Naive B cell (primary cell): ENCODE results near the gene ALK. TPM values are rescaled to one million over a fixed set of nuclear protein-coding genes. Genes with fewer than 3 reads are reported as not detected.

Experiments
- ATAC-seq, 2 donors: fragments of 150-1000 bp; cut with Tn5 transposase; 2 replicates each; pipeline ENCODE4 v1.10.0; 2021; ENCODE audit warnings: low read depth in 2 of 2, mild to moderate bottlenecking in 2 of 2, moderate library complexity in 2 of 2
- DNase-seq: peaks from one replicate; pipeline ENCODE4 v3.0.0; 2022
- H3K27ac Mint-ChIP-seq, 6 donors: one replicate each; pipeline ENCODE4 v1.8.0; 2020 to 2022; ENCODE audit warnings: mild to moderate bottlenecking in 6 of 6, mixed read lengths in 6 of 6, moderate library complexity in 5 of 6, inconsistent platforms in 2 of 6
- H3K27me3 Mint-ChIP-seq, 3 donors: one replicate each; pipeline ENCODE4 v1.8.0; 2021 to 2022; ENCODE audit warnings: mixed read lengths in 3 of 3, mild to moderate bottlenecking in 1 of 3
- H3K36me3 Mint-ChIP-seq, 2 donors: one replicate each; pipeline ENCODE4 v1.8.0; 2020 to 2022; ENCODE audit warnings: mixed read lengths in 2 of 2, inconsistent platforms in 1 of 2, mild to moderate bottlenecking in 1 of 2
- H3K4me1 Mint-ChIP-seq, 3 donors: one replicate each; pipeline ENCODE4 v1.8.0; 2020 to 2022; ENCODE audit warnings: mixed read lengths in 3 of 3, inconsistent platforms in 1 of 3, mild to moderate bottlenecking in 1 of 3, moderate library complexity in 1 of 3
- H3K4me3 Mint-ChIP-seq, 8 donors: one replicate each; pipeline ENCODE4 v1.8.0; 2020 to 2022; ENCODE audit warnings: mild to moderate bottlenecking in 8 of 8, mixed read lengths in 8 of 8, moderate library complexity in 8 of 8, inconsistent platforms in 2 of 8
- H3K9me3 Mint-ChIP-seq, 7 donors: one replicate each; pipeline ENCODE4 v1.8.0; 2020 to 2022; ENCODE audit warnings: mixed read lengths in 7 of 7, mild to moderate bottlenecking in 5 of 7, inconsistent platforms in 2 of 7, moderate library complexity in 1 of 7
- polyA plus RNA-seq, 6 donors: library from polyadenylated mRNA; unstranded; fragments of 300-500 nt; fragmentation: Illumina TruSeq; gene quantifications; one replicate each; pipeline ENCODE4 v1.2.3, GENCODE V29; 2021; ENCODE audit warnings: low read depth in 6 of 6

Gene ALK
- polyA plus RNA-seq, 6 donors from 2014 or later: not detected

DNA sequence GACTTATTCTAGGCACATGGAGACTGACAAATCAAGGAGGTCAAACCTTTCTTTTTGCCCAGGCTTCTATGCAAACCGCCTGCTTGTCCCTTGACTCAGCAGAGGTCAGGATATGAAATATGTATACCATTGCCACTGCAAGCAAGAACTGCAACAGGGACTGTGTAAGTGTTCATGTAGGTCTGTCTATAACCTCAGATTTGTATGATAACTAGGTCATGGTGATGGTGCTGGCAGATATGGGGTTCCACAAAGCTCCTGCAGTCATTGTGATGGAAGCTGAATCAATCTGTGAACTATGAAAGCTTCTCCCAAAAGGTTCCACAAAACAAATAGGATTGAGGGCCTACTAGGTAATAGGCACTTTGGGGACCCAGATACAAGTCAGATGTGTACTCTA is 489.9 kb downstream of the ALK start:
- ATAC-seq: no peak
- Mint-ChIP-seq H3K27ac (no peak overlapping the region), H3K9me3 (peaks cover 0 to 5% (median 0%) of the 10 kb centered on the region in 7 donors), H3K4me3 (no peak overlapping the region), H3K36me3 (no peaks in the 10 kb centered on the region), H3K4me1 (no peaks in the 10 kb centered on the region), H3K27me3 (no peaks in the 10 kb centered on the region)
- DNase-seq: no peak

DNA sequence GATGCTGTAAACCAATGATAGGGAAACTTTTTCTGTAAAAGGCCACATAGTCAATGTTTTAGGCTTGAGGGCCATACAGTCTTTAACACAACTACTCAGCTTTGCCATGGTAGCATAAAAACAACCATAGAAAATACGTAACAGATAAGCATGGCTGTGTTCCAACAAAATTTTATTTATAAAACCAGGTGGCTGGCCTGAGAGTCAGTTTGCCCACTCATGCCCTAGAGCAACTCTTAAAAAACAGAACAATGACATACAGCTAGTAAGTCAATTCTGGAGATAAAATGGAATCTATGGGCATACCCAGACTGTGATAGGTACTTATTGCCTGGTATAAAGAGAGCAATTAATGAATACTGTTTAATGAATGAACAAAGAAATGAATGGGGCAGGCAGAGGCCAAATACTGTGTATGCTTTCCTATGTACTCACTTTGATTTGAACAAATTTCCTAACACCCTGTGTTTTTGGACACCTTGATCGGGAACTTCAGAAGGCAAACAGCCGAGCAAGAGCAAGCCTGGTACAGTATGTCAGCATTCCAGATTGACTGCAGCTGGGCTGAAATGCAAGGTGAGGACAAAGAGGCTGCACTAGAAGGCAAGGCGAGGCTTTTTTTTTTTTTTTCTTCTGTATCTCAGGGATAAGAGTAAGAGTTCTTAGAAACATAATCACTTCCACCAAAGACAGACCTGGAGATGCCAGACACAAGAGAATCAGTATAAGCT is 490.8 kb downstream of the ALK start:
- ATAC-seq (no peak), DNase-seq (no peak)
- H3K36me3 Mint-ChIP-seq: no peaks in the 10 kb centered on the region
- no peak overlapping the region for H3K4me3 Mint-ChIP-seq
- H3K27me3 Mint-ChIP-seq: no peaks in the 10 kb centered on the region
- H3K27ac Mint-ChIP-seq: no peak overlapping the region
- H3K4me1 Mint-ChIP-seq: no peaks in the 10 kb centered on the region
- H3K9me3 Mint-ChIP-seq: peaks cover 0 to 13% (median 0%) of the 10 kb centered on the region in 7 donors

DNA sequence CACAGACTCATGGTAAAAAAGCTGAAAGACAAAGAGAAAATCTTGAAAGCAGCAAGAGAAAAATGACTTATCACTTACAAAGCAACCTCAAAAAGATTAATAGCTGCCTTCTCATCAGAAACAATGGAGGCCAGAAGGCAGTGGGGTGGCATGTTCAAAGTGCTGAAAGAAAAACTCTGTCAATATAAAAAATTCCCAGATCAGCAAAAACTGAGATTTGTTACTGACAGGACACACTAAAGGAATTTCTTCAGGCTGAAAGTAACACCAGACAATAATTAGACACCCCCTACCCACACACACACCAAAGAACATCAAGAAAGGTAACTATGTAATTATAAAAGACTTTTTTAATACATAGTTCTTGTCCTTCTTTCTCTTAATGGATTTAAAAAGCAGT is 495.0 kb downstream of the ALK start:
- no peak overlapping the region for H3K27ac Mint-ChIP-seq
- H3K4me3 Mint-ChIP-seq: no peak overlapping the region
- H3K9me3 Mint-ChIP-seq: peaks cover 0 to 15% (median 0%) of the 10 kb centered on the region in 7 donors
- ATAC-seq: no peak
- no peaks in the 10 kb centered on the region for H3K36me3 Mint-ChIP-seq
- no peak for DNase-seq
- peaks cover 0 to 6% (median 4%) of the 10 kb centered on the region in 3 donors for H3K27me3 Mint-ChIP-seq
- no peaks in the 10 kb centered on the region for H3K4me1 Mint-ChIP-seq

- DNase-seq (no peak), ATAC-seq (no peak)
- no peaks in the 10 kb centered on the region for H3K4me1 Mint-ChIP-seq
- H3K4me3 Mint-ChIP-seq: no peak overlapping the region
- H3K9me3 Mint-ChIP-seq: peaks cover 0 to 15% (median 0%) of the 10 kb centered on the region in 7 donors
- H3K36me3 Mint-ChIP-seq: no peaks in the 10 kb centered on the region
- H3K27ac Mint-ChIP-seq: no peak overlapping the region
- H3K27me3 Mint-ChIP-seq: peaks cover 0 to 6% (median 4%) of the 10 kb centered on the region in 3 donors
Measured at GRCh38 chr2:29425866-29426265, 495.5 kb downstream of the ALK start.

DNA sequence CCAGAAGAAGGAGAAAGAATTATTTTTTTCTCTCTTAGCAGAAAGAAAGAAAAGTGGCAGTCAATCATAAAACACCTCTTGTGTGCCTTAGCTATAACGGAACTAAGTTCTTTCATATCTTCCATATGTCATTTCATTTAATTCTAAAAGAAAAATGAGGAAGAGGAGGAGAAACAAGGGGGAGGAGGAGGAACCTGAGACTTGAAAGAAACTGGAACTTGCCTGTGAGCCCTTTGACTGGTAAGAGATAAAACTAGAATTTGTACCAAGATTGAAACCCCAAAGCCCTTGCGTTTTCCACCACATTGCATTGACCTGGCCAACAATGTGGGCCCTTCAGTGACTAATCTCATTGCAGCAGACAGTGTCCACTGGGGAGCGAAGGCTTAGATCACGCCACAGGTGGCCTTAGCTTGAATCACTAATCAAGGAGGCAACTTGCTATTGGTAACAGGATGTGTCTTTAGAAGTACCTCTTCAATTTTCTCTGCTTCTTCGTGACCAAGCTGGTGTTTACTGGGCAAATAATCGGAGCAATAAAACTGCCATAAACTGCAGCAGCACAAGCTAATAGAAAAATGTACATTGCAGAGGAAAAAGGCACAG is 498.2 kb downstream of the ALK start:
- Mint-ChIP-seq H3K9me3 (peaks cover 0 to 15% (median 0%) of the 10 kb centered on the region in 7 donors), H3K4me1 (no peaks in the 10 kb centered on the region), H3K36me3 (no peaks in the 10 kb centered on the region), H3K27ac (no peak overlapping the region), H3K27me3 (peaks cover 5 to 15% (median 9%) of the 10 kb centered on the region in 3 donors), H3K4me3 (no peak overlapping the region)
- DNase-seq: no peak
- ATAC-seq: no peak

DNA sequence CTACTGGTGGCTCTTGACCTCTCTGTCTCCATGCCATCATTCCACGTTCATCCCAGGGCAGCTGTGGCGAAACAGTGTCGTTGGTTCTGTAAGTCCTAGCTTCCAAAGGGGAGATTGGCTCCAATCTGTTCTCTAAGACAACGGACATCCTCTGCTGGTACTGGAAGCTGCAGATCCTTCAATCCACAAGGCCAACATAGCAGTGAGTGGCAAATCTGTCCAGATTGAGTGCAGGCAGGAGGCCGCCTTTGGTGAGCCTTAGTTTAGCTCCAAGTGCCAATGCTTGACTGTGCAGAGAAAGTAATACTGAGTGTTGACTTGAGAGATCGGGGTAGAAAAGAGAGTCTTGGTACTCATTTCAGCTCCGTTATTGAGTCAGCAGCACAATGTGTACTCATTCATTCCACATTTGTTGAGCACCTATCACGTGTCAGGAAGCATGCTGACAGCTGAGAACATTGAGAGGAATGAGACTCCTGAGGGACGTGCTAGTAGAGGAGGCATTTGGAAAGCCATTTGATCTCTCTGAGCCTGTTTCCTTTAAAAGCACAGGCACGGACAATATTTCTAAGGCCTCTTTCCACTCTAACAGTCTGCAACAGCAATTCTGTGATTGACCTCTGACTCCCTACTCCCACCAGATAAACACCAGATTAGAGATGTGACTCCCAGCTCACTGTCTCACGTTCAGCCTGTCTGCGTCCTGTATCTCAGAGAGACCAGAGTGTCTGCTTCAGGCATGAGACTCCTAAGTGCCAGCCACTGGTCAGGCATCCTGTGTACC is 500.2 kb downstream of the ALK start:
- H3K27ac Mint-ChIP-seq: no peak overlapping the region
- no peak overlapping the region for H3K4me3 Mint-ChIP-seq

GRCh38 chr2:29420464-29420863 is 500.9 kb downstream of the ALK start:
- DNase-seq: no peak
- H3K27me3 Mint-ChIP-seq: peaks cover 5 to 15% (median 9%) of the 10 kb centered on the region in 3 donors

More for the DNA sequence above, 500.2 kb downstream of the ALK start:
- no peak for ATAC-seq
- H3K27me3 Mint-ChIP-seq: peaks cover 5 to 15% (median 9%) of the 10 kb centered on the region in 3 donors
- no peak for DNase-seq
- no peaks in the 10 kb centered on the region for H3K4me1 Mint-ChIP-seq
- no peaks in the 10 kb centered on the region for H3K36me3 Mint-ChIP-seq
- peaks cover 0 to 9% (median 0%) of the 10 kb centered on the region in 7 donors for H3K9me3 Mint-ChIP-seq

DNA sequence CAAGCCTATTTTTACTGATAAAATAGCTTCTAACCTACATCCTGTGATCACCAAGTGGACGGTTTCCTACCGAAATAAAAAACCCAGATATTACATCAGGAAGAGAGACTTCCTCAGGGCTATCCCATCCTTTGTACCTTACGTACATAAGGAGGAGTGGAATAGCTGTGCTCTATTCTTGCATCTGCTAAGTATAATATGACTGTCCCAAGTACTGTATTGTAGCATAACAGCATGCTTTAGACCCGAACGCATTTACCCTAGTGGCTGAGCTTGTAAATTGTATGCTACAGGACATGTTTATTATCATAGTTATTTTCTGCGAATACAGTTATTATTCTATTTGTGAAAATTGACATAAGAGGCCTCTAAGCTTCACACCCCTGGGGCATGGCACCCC is 503.8 kb downstream of the ALK start:
- peaks cover 5 to 8% (median 5%) of the 10 kb centered on the region in 3 donors for H3K27me3 Mint-ChIP-seq
- ATAC-seq: no peak
- no peaks in the 10 kb centered on the region for H3K4me1 Mint-ChIP-seq
- DNase-seq: no peak
- H3K27ac Mint-ChIP-seq: no peak overlapping the region
- H3K4me3 Mint-ChIP-seq: no peak overlapping the region
- peaks cover 0 to 3% (median 0%) of the 10 kb centered on the region in 7 donors for H3K9me3 Mint-ChIP-seq
- no peaks in the 10 kb centered on the region for H3K36me3 Mint-ChIP-seq

More at GRCh38 chr2:29420464-29420863, 500.9 kb downstream of the ALK start:
- no peak overlapping the region for H3K4me3 Mint-ChIP-seq
- no peak overlapping the region for H3K27ac Mint-ChIP-seq
- no peaks in the 10 kb centered on the region for H3K36me3 Mint-ChIP-seq
- ATAC-seq: no peak
- peaks cover 0 to 3% (median 0%) of the 10 kb centered on the region in 7 donors for H3K9me3 Mint-ChIP-seq
- no peaks in the 10 kb centered on the region for H3K4me1 Mint-ChIP-seq

DNA sequence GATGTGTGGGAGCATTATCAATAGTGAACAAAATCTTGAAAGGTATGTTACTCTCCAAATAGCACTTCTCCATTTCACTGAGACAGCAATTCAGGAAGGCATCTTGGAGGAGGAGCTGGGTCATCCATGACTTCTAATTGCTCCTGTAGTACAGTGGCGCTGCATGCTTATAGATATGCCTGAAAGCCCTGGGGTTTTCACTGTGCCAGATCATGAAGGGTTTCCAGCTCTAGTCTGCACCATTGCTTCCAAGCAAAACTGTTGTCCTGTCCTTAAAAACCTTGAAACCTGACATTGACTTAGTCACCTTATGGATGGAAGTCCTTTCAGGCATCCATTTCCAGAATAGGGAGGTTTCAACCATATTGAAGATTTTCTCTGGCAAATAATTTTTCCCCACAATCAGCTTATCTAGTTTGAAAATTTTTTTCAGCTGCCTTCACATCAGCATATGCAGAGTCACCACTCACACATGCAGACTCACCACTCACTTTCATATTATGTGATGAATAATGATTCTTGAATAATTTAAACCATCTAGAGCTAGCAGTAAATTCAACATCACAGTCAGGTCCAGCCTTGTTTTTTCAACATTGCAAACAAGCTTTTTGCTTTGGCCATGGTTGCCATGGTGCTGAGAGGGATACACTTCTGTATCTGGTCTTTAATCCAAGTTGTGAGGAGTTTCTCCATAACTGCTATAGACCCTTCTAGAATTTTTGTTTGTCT is 509.0 kb downstream of the ALK start:
- H3K36me3 Mint-ChIP-seq: no peaks in the 10 kb centered on the region
- no peak overlapping the region for H3K27ac Mint-ChIP-seq
- ATAC-seq (no peak), DNase-seq (no peak)
- no peak overlapping the region for H3K4me3 Mint-ChIP-seq
- peaks cover 0 to 7% (median 0%) of the 10 kb centered on the region in 3 donors for H3K27me3 Mint-ChIP-seq
- no peaks in the 10 kb centered on the region for H3K4me1 Mint-ChIP-seq
- peaks cover 0 to 4% (median 3%) of the 10 kb centered on the region in 7 donors for H3K9me3 Mint-ChIP-seq

DNA sequence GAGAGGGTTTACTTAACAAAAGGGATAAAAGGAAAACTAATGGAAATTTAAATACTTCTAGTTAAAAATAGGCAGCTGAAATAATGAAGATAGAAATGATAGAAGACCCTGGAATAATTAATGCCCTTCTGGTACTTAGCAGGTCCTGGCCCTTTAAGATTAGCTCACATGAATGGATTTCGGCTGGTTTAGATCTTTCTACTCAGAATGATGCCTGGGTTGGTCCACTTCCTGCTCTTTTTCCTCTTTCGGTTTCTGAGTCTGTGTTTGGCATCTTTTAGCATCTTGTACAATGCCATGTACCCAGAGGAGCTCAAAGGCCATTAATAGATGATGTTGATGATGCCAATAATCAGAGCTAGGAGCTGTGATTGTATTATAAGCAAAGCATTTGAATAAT is 515.7 kb downstream of the ALK start:
- Mint-ChIP-seq H3K36me3 (no peaks in the 10 kb centered on the region), H3K27me3 (peaks cover 0 to 12% (median 7%) of the 10 kb centered on the region in 3 donors), H3K4me1 (peaks cover 0 to 11% (median 5%) of the 10 kb centered on the region in 3 donors), H3K27ac (no peak overlapping the region), H3K4me3 (no peak overlapping the region), H3K9me3 (peaks cover 0 to 4% (median 2%) of the 10 kb centered on the region in 7 donors)
- DNase-seq (no peak), ATAC-seq (no peak)

- no peak overlapping the region for H3K27ac Mint-ChIP-seq
- H3K9me3 Mint-ChIP-seq: peaks cover 0 to 4% (median 2%) of the 10 kb centered on the region in 7 donors
- H3K36me3 Mint-ChIP-seq: no peaks in the 10 kb centered on the region
- no peak overlapping the region for H3K4me3 Mint-ChIP-seq
- peaks cover 0 to 12% (median 7%) of the 10 kb centered on the region in 3 donors for H3K27me3 Mint-ChIP-seq
- no peak for DNase-seq
- ATAC-seq: no peak
- peaks cover 0 to 11% (median 5%) of the 10 kb centered on the region in 3 donors for H3K4me1 Mint-ChIP-seq
Measured at GRCh38 chr2:29405266-29405665, 516.1 kb downstream of the ALK start.

DNA sequence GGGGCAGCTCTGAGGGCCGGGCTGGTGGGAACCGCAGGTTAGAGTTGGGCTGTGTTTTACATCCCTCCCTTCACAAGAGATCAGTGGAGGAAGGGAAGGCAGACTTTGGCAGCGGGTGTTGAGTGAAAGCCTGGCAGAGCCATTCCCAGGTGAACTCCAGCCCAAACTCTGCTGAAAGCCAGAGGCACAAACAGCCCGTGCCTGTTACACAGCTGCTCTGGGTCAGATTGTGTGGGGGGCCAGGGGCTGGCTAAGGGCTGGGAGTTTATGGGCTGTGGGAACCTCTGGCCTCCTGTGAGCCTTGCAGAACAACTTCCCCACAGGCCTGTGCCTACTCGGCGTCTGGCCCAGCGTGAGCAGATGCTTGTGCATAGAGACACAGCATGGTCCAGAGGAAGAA is 519.4 kb downstream of the ALK start:
- H3K36me3 Mint-ChIP-seq: no peaks in the 10 kb centered on the region
- H3K27ac Mint-ChIP-seq: no peak overlapping the region
- DNase-seq: no peak
- peaks cover 0 to 11% (median 5%) of the 10 kb centered on the region in 3 donors for H3K4me1 Mint-ChIP-seq
- H3K4me3 Mint-ChIP-seq: no peak overlapping the region
- peaks cover 0 to 2% (median 0%) of the 10 kb centered on the region in 7 donors for H3K9me3 Mint-ChIP-seq
- ATAC-seq: no peak
- H3K27me3 Mint-ChIP-seq: peaks cover 0 to 12% (median 5%) of the 10 kb centered on the region in 3 donors
